Body of pancreas (tissue), 4 donors: ENCODE data around the gene ZBED6. TPM values are rescaled to one million over a fixed set of nuclear protein-coding genes. Genes with fewer than 3 reads are reported as not detected.
"Not testable (repeated sequence)": the region's sequence is repeated elsewhere in the genome, so short reads cannot be mapped to it uniquely, and the experiment has no call there.

ENCODE experiments used
- ATAC-seq: fragments of 150-250 bp; one replicate; pipeline ENCODE4 v1.9.1; 2016
- DNase-seq, 4 donors: peaks; one replicate each; pipeline ENCODE4 v3.0.0-alpha.2; 2019
- H3K27ac ChIP-seq, 4 donors: fragments of 200-600 bp; sonication (generic); 1 replicate in 3 of 4; 2 replicates in 1 of 4; pipeline versions ENCODE4 v1.5.1 to v1.6.1; 2016 to 2019; ENCODE audit warnings: mild to moderate bottlenecking in 1 of 4, mixed read lengths in 1 of 4, moderate library complexity in 1 of 4
- H3K27me3 ChIP-seq, 2 donors: fragments of 200-600 bp; sonication (generic); one replicate each; pipeline ENCODE4 v1.6.0; 2016; ENCODE audit warnings: mild to moderate bottlenecking in 1 of 2
- H3K36me3 ChIP-seq, 2 donors: fragments of 200-600 bp; sonication (generic); replicated peaks in 1 of 2; 2 replicates each; pipeline ENCODE4 v1.5.1; 2016; ENCODE audit warnings: low read depth in 2 of 2; ENCODE audit not compliant: insufficient read depth in 1 of 2
- H3K4me1 ChIP-seq: fragments of 200-600 bp; sonication (generic); one replicate; pipeline ENCODE4 v1.6.0; 2016
- H3K4me3 ChIP-seq, 2 donors: fragments of 200-600 bp; sonication (generic); 1 replicate in 1 of 2; 2 replicates in 1 of 2; pipeline ENCODE4 v1.5.1; 2016 to 2019
- H3K9me3 ChIP-seq, 3 donors: fragments of 200-600 bp; sonication (generic); 1 replicate in 2 of 3; 2 replicates in 1 of 3; pipeline ENCODE4 v1.5.1; 2016
- CTCF ChIP-seq, 7 experiments: fragments of 450-650 bp in 4 of 7; fragments of 200-600 bp in 3 of 7; sonication (generic) in 3 of 7; IDR thresholded peaks; one replicate each; pipeline ENCODE4 v1.5.1; 2016 to 2019; ENCODE audit warnings: antibody characterized with exemption in 7 of 7
- POLR2A ChIP-seq, 3 donors: fragments of 450-650 bp; IDR thresholded peaks; one replicate each; pipeline ENCODE4 v1.6.1; 2016; ENCODE audit warnings: antibody characterized with exemption in 3 of 3, mild to moderate bottlenecking in 2 of 3
- WGBS, 2 donors: methylation state at CpG; one replicate each; pipeline ENCODE4 v1.1.5; 2017; 5-methylcytosine and 5-hydroxymethylcytosine counted together
- intact Hi-C: fragments of 100-400 bp; cut with DNase I; formaldehyde crosslinking; loops from one replicate; pipeline ENCODE4 v1.15.1; 2023
- total RNA-seq, 2 donors: library from RNA; depleted of rRNA; stranded (reverse); fragments of >200 nt; gene quantifications; one replicate each; pipeline ENCODE4 v1.1.0, GENCODE V29; 2016

The ZBED6 gene
- 10 to 100 TPM in 1 of 2 donors, 1 to 10 TPM in 1; 7.8 to 20.8 TPM for total RNA-seq

- intact Hi-C loops = no loop called here
- Histone ChIP-seq H3K9me3 (no peaks in the 10 kb centered on the region), H3K27me3 (no peaks in the 10 kb centered on the region), H3K4me3 (peak within 1 kb of the TSS; percentile 73 to 77), H3K4me1 (peaks cover 47% of the 10 kb centered on the region), H3K36me3 (no peaks in the 10 kb centered on the region), H3K27ac (peak within 1 kb of the TSS; percentile 93 to 98 (median 96))
- TF ChIP-seq CTCF (IDR thresholded peaks at IDR 0.05) = peak in 1 of 7 experiments; percentile 8
- TF ChIP-seq POLR2A (IDR thresholded peaks at IDR 0.05) = peak; percentile 48 to 89 (median 86)
- 1 to 2% methylated on average over 28 to 50 of the region's 59 CpGs for WGBS, 2 donors
- ATAC-seq (peak; percentile 99), DNase-seq (peak; percentile 98 to 99 (median 99))
Observed at GRCh38 chr1:203795441-203796235, at the start of gene ZBED6, which contains the start of gene ZC3H11A. ZBED6 (plus strand) TSS chr1:203795623; CDS start chr1:203797523, 1,900 bp downstream. ZC3H11A (plus strand) TSS chr1:203795623; CDS start chr1:203817071, 21,448 bp downstream.

- H3K4me3 ChIP-seq = no peak overlapping the region
- H3K9me3 ChIP-seq = no peaks in the 10 kb centered on the region
- no peak for ATAC-seq
- WGBS, 2 donors = 91 to 93% methylated on average over 6 of the region's 6 CpGs
- no peak overlapping the region for H3K27ac ChIP-seq
- no peak for DNase-seq
- intact Hi-C loops = no loop called here
- H3K27me3 ChIP-seq = no peaks in the 10 kb centered on the region
- TF ChIP-seq POLR2A (IDR thresholded peaks at IDR 0.05) (no peak), CTCF (IDR thresholded peaks at IDR 0.05) (no peak)
- no peaks in the 10 kb centered on the region for H3K4me1 ChIP-seq
- no peaks in the 10 kb centered on the region for H3K36me3 ChIP-seq
Observed at GRCh38 chr1:203746281-203746680, 49.1 kb upstream of the ZBED6 start.

GRCh38 chr1:203751051-203751450 is 44.4 kb upstream of the ZBED6 start:
- H3K4me1 ChIP-seq = no peaks in the 10 kb centered on the region
- intact Hi-C loops = no loop called here
- WGBS, 2 donors = 63 to 71% methylated on average over 3 of the region's 3 CpGs
- TF ChIP-seq POLR2A (IDR thresholded peaks at IDR 0.05) = no peak
- TF ChIP-seq CTCF (IDR thresholded peaks at IDR 0.05) = no peak
- ATAC-seq (peak; percentile 66), DNase-seq (no peak)
- no peaks in the 10 kb centered on the region for H3K27me3 ChIP-seq
- H3K27ac ChIP-seq = no peak overlapping the region
- no peaks in the 10 kb centered on the region for H3K9me3 ChIP-seq
- no peak overlapping the region for H3K4me3 ChIP-seq
- H3K36me3 ChIP-seq = no peaks in the 10 kb centered on the region

GRCh38 chr1:203751618-203752361 is 43.6 kb upstream of the ZBED6 start:
- 79 to 92% methylated on average over 4 to 5 of the region's 5 CpGs for WGBS, 2 donors
- H3K27ac ChIP-seq = not testable (repeated sequence)

GRCh38 chr1:203754455-203754864 is 41.0 kb upstream of the ZBED6 start:
- H3K27ac ChIP-seq = no peak overlapping the region
- H3K36me3 ChIP-seq = no peaks in the 10 kb centered on the region
- no peak overlapping the region for H3K4me3 ChIP-seq
- TF ChIP-seq CTCF (IDR thresholded peaks at IDR 0.05) = no peak
- no peak for TF ChIP-seq POLR2A (IDR thresholded peaks at IDR 0.05)
- no peak for ATAC-seq
- no peaks in the 10 kb centered on the region for H3K27me3 ChIP-seq
- WGBS, 2 donors = 83 to 84% methylated on average over 4 of the region's 4 CpGs
- no peaks in the 10 kb centered on the region for H3K4me1 ChIP-seq
- H3K9me3 ChIP-seq = no peaks in the 10 kb centered on the region
- no peak for DNase-seq
- intact Hi-C loops = no loop called here

More at GRCh38 chr1:203751618-203752361, 43.6 kb upstream of the ZBED6 start:
- H3K4me1 ChIP-seq, H3K4me3 ChIP-seq, H3K27me3 ChIP-seq, H3K9me3 ChIP-seq, H3K36me3 ChIP-seq, DNase-seq, intact Hi-C loops, ATAC-seq: not testable (repeated sequence)
